ENCODE data around the gene SP6.

Gene SP6

DNA sequence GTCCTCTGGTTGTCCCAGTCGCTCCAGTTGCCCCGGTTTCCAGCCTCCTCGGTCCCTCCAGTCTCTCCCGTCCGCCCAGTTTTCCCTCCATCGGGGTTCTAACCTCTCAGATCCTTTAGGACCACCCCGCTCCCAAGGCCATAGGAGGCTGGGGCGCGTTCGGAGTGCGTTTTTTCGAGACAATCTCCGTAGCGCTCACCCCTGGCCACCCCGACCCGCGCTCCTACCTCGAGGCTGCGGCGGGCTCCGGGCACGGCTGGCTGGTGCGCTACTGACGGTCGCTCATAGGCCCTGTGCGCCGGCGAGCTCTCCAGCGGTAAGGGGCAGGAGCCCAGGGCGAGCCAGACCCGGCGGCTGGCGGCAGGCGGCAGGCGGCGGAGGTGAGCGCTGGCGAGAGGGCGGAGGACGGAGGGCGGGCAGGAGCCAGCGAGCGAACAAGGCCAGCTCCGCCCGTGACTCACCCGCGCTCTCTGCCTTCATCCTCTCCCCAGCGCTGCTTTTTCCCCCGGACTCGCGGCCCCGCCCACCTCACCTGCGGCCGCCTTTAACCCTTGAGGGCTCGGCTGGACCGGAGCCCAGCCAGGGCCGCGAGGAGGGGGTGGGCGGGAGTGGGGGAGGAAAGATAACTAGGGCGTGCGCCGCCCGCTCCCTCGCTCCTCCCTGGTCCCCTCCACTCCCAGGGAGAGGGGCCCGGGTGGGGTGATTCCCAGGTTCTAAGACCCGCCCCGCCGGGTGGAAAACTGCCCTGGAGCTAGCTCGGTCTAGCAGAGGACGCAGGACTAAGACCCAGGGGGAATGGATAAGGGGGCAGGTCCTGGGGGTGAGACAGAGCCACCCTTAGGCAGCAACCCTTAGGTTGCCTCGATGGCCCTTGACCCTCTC, at the start of gene SP6:
TSS of gene SP6 (minus strand) at position 472 of the 882 bp plus-strand sequence. CDS start 2,734 bp downstream, outside the sequence.
- DNase-seq = peak; percentile 97

DNA sequence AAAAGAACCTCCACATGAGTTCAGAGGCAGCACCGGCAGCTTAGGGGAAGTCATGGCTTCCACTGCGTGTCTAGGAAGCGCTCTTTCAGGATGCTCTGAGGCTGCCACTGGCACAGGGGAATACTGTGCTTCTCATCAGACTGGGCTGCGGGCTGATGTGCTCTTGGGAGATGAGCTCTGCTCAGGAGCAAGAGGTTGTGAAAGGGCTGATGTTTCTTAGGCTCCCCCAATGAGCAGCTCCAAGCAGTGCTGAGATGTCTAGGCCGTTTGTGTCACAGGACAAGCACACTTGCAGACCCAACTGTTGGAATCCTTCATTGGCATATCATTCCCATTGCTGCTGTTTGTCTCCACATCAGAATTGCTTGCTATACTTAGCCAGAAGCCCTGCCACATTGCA, 48.7 kb upstream of the SP6 start:
- no peak for DNase-seq

- DNase-seq = no peak
Measured at GRCh38 chr17:47898241-47898640, 47.3 kb upstream of the SP6 start.

DNA sequence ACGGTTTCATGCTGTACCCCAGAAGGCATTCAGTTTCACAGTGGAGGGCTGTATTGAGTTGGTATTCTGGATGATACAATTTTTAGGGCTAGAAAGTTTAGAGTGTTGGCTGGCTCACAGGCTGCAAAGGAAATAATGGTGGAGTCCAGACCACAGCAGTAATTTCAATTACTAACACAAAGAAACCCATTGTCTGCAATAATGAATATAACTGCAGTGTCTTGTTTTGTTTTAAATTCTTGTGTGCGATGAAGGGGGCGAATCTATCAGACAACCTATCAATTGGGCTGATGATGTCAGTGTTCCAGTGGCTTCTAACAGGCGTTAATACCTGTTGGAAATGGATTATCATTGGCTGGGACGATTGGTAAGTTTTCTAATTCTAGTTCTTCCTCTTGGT, 46.6 kb upstream of the SP6 start:
- no peak for DNase-seq

DNA sequence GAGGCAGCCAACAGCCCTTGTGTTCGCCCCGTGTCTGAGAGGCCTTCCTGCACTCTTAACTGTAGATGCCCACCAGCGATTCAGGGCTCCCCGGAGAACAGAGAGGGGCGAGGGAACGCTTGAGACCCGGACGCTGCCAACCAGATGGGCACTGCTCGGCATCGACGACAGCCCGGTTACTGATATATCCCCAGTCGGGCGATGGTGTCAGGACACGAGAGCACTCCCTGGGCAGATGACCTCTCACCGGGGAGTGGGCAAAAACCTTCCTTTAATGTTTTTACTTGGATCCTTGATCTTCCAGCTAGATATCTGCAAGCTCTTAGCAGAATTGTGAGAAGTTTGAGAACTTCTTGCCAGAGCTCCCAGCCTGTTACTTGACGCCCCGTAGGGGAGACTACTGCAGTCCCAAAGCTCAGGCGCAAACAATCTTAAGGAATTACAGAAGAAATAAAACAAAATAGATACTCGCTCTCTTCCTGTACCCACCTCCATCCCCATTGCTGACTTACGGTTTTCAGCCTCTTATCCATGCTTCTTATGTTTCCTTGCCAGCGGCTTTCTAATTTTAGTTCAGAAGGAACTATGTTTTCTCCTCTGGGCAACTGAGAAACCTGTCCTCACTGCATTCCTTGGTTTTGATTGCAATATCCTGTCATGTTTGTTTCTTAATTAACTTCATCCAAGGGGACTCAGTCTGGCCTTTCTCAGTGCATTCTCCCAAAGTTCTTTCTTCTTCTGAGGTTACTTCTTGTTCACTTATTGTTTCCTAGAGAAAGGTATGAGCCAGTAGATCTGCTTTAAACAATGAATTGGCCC, 45.9 kb upstream of the SP6 start:
- no peak for DNase-seq

DNA sequence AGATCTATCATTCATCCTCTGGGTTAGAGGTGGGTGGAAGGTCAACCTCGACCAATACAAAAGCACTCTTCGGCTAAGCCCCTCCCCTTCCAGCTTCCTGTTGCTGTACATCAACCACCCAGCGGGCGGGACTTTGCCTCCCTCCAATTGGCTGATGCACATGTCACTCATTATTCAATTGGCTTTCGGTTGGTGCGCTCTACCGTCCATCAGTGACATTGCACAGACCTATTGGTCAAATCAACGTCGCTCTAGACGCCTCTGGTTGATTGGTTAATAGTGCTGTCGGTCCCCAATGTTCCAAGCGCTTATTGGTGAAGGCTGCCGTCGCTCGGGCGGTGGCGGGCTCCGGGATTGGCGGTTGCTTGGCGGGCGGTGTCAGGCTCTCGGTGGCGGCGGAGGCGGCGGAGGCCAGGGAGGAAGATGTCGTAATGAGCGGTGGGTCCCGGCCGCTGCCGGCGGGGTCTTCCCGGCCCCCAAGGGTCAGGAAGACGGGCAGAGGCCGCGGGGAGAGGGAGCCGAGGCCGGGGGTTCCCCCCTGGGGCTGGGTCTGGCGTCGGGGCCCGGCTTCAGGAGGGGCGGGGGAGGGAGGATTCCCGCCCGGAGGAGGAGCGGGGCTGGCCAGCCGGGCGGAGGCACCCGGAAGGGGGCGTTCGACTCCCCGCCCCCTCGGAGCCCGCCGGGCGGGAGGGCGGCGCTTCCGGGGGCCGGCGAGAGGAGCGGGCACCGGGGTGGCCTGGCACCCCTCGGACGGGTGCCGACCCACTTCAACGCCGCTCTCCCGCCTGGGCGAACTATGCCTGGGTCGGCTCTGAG, 45.1 kb upstream of the SP6 start, which contains the start of gene SP2:
TSS of gene SP2 (plus strand) at position 381 of the 816 bp plus-strand sequence. CDS start at position 432, 51 bp downstream.
- DNase-seq = peak; percentile 98

DNA sequence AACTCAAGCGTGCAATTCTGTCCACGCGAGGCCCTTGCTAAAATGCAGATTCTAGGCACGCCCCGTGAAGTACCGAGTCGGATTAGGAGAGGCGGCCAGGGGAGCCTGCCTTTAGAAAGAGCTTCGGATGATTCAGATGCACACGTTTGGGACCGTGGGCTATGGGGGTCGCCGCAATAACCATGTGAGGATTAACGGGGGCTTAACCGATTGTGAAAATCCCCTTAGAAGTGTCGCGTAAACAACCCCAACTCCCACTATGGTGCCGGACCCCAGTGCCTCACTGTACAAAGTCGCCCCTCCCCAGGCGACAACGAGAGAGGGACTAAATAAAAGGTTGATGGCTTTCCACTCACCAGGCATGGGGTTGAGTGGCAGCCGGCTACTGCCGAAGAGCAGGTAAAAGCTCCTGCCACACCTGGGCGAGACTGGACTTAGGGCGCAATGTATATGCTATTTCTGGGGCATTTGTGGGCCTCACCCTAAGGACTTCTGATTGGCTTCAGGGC, 44.4 kb upstream of the SP6 start:
- DNase-seq = no peak

GRCh38 chr17:47894498-47895346, 43.8 kb upstream of the SP6 start:
- no peak for DNase-seq

DNA sequence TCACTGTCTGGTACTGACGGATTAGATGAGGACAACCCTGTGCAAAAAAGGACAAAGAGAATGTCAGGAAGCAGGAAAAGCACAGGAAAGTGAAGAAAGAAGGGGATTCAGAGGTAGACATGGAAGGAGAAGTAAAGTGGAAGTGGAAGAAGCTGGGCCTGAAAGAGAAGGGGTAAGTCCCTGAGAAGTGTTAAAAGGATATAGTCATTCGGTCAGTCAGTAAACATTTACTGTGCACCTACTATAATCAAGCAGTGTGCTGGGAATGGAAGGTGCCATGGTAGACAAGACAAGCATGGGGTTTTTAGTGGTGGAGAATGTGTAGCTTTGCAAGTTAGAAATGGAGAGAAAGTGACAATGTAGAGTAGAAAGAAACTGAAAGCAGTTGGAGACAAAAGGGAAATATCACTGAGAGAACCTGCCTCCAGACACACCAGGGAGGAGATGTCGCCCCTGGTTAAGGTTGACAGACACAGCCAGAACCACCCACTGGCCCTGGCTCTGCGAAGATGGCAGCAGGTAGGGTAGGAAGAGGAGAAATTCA, 40.7 kb upstream of the SP6 start:
- DNase-seq = no peak

DNA sequence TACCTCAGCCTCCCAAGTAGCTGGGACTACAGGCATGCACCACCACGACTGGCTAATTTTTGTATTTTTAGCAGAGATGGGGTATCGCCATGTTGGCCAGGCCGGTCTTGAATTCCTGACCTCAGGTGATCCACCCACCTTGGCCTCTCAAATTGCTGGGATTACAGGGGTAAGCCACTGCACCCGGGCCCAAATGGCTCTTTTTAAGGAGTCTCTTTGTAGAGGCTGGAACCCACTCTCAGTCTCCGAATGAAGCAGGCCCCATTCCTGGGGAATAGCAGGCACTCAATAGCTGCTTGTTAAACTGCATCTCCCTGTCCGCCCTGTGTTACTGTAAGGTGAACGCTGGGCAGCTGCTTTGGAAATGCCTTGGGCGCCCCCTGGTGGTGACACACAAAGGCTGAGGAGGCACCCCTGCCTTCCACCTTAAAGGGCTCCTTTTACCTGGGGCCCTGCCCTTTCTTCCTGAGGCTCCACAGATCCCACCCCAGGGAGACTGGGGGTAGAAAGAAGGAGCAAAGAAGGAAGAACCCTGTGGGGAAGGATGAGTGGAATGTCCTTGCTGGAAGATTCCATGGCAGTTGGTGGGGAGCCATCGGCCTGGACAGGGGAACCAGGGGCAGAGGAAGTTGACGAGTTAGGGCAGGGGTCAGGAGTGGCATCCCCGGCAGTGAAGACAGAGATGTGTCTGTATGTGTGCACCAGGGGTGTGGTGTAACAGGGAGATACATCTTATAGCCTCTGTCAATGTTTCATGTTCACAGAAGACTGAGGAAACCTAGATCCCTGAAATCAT, 39.0 kb upstream of the SP6 start:
- peak; percentile 84 for DNase-seq

DNA sequence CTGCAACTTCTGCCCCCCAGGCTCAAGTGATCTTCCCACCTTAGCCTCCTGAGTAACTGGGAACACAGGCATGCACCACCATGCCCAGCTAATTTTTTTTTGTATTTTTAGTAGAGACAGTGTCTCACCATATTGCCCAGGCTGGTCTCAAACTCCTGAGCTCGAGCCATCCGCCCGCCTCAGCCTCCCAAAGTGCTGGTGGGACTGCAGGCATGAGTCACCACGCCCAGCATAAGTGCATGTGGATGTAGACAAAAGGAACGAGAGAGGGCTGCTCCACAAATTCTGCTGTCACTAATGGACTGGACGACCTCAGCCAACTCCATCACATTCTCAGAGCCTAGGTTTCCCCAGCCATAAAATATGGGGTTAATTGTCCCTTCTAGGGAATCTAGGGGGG, 37.3 kb upstream of the SP6 start:
- no peak for DNase-seq

GRCh38 chr17:47884905-47885730, 34.2 kb upstream of the SP6 start:
- DNase-seq = no peak

DNA sequence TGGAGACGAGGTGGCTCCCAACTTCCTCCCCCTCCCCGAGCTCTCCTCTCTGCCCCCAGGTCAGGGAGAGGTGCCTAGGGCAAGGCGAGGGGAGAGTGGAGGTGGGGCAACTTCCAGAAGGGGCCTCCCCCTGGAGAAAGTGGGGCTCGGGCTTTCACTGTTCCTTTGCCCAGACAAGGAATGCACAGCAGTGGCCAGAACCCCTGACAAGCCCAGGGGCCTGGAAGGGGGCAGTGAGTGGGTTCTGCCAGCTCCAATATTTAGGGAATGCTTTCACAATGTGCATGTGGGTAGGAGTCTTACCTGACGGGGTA, 33.4 kb upstream of the SP6 start:
- no peak for DNase-seq

- no peak for DNase-seq
Measured at GRCh38 chr17:47883589-47884426, 32.8 kb upstream of the SP6 start.

DNA sequence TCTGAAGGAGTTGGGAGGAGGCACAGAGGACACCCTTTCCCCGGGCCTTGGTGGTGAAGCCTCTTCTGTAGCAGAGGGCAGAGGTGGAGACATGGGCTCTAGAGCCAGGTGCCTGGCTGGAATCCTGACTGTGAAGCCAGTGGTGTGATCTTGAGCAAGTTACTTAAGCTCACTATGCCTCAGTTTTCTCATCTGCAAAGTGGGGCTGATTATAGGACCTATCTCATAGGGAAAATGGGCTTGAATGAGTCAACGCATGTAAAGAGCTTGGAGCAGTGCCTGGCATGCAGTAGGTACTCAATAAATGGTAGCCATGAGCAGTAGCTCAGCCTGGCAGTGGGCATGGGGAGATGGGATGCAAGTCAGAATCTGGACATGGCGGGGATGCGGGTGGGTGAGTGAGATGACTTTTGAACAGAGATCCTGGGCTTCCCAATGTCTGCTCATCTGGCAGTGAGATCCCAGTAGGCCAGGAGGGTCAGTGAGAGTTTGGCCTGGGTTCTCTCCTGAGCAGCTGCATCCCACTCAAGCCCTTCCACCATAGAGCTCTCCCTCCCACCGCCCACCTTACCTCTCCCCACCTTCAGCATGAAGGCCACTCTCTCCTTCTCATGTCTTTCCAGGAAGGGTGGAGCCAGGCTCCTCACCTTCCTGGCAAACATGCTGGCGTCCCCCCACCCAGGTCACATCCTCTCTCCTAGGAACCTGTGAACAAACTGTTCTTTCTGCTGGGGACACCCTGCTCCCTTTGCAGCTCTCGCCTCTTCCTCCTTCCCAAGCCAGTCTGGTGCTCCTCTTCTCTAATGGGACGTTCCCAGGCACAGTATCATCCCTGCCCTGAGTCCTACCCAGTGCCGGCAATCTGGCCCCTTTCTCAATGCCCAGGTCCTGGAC, 32.0 kb upstream of the SP6 start:
- DNase-seq = no peak

GRCh38 chr17:47882247-47882646, 31.3 kb upstream of the SP6 start:
- DNase-seq = no peak

DNA sequence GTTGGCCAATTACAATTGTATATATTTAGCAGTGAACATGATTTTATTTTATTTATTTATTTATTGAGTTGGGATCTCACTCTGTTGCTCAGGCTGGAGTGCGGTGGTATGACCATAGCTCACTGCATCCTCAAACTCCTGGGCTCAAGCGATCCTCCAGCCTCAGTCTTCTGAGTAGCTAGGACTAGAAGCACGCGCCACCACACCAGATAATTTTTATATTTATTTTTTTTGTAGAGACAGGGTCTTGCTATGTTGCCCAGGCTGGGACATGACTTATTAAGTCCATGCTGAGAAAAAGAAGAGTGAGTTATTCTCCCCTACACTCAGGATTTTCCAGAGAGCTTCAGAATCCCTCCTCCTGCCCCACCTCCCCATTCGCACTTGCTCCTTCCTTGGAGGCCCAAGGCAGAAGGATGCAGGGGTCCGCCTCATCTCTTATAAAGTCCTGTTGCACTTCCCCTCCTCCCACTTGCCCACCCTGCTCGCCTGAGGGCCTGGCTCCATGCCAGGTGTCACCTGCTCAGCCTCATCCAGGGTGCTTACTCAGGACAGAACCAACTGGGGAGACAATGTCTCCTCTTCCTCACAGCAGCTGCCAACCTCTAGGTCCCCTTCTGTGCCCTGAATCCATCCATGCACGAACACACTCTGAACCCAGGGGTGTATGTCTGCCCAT, 29.0 kb upstream of the SP6 start:
- no peak for DNase-seq
